Adipocyte (in vitro differentiated cells): ENCODE measurements around the gene IP6K1.
A peak's percentile ranks its signal among the peaks of the same experiment; 100 is the strongest.
"Not testable (repeated sequence)": the region's sequence is repeated elsewhere in the genome, so short reads cannot be mapped to it uniquely, and the experiment has no call there.

ENCODE experiments used
- DNase-seq: peaks from one replicate; pipeline ENCODE4 v3.0.0-alpha.2; 2015; ENCODE audit warnings: low read depth
- H3K27me3 ChIP-seq: replicated peaks from 2 replicates; pipeline ENCODE4 v1.7.0; 2013; ENCODE audit warnings: mild to moderate bottlenecking, low read length, moderate library complexity; ENCODE audit not compliant: control insufficient read depth, insufficient read depth
- H3K36me3 ChIP-seq: 2 replicates; pipeline ENCODE4 v1.7.0; 2013; ENCODE audit warnings: low read length, mild to moderate bottlenecking, moderate library complexity; ENCODE audit not compliant: control insufficient read depth, insufficient read depth, severe bottlenecking
- H3K4me1 ChIP-seq: 2 replicates; pipeline ENCODE4 v1.7.0; 2013; ENCODE audit warnings: mild to moderate bottlenecking, low read length, moderate library complexity; ENCODE audit not compliant: control insufficient read depth, insufficient read depth
- H3K4me3 ChIP-seq: 2 replicates; pipeline ENCODE4 v1.7.0; 2013; ENCODE audit warnings: mild to moderate bottlenecking, low read length, moderate library complexity
- H3K9ac ChIP-seq: 2 replicates; pipeline ENCODE4 v1.7.0; 2013; ENCODE audit warnings: mild to moderate bottlenecking, low read length, moderate library complexity
- H3K9me3 ChIP-seq: 2 replicates; pipeline ENCODE4 v1.7.0; 2013; ENCODE audit warnings: mild to moderate bottlenecking, low read length, moderate library complexity; ENCODE audit not compliant: control insufficient read depth

IP6K1 gene

DNA sequence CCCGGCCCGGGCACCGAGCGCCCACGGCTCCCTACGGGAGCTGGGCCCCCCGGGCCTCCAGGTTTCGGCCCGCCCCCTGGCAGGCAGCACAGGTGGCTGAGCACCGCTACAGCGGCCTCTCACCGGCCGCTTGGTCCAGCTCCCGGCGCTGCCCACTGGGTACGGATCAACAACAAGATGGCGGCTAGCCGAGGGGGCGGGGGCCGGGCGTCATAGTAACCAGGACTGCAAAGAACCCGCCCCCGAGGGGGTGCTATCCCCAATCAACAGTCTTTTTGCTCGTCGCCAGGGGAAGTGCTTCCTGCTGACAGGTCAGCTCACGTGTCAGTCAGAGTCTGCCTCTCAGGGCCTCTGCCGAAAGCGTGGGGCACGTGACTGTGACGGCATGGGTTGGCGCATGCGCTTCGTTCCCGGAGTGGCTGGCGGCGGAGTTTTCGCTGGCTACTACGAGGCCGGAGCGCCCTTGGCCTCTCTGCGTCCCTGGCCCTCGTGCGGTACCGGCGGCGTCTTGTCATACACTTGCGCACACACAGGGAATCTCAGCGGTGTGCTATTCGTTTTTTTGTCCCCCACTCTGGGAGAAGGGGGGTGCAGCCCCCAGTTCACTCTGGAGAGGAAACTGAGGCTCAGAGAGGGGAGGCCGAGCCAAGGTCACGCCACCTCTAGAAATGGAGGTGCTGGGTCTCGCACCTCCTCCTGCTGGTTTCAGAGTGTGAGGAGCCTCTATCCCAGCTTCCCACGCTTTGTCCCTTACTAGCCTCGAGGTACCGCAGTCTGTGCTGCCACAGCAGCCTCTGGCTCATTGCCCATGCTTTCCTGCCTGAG, at the start of gene IP6K1:
IP6K1 (minus strand) TSS at position 186 of the 825 bp plus-strand sequence. CDS start 38,502 bp downstream, outside the sequence.
- Histone ChIP-seq H3K4me3 (peak within 1 kb of the TSS; percentile 85), H3K9me3 (no peaks in the 10 kb centered on the region), H3K36me3 (peaks cover 2% of the 10 kb centered on the region), H3K4me1 (peaks cover 16% of the 10 kb centered on the region), H3K27me3 (no peaks in the 10 kb centered on the region), H3K9ac (peak within 1 kb of the TSS; percentile 90)
- peak; percentile 100 for DNase-seq

DNA sequence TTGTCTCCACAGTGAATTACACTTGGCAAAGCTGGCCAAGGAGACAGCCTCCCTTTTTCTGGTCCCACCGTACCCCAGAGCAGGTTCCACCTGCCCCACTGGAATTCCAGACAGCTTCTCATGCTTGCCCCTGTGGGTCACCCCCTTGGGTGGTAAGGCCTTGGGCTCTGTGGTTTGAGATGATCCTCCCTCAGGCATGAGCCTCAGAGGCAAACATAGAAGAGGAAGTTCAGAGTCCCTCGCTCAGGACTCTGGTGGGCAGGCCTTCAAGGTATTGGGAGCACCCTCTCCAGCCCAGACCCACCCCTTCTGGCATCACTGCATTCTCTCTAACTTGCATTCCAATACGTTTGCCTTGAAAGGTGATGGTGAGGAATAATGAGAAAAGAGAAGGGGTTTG, 45.0 kb upstream of the IP6K1 start:
- H3K9me3 ChIP-seq: no peaks in the 10 kb centered on the region
- no peak for DNase-seq
- no peak overlapping the region for H3K9ac ChIP-seq
- no peaks in the 10 kb centered on the region for H3K27me3 ChIP-seq
- H3K4me1 ChIP-seq: no peaks in the 10 kb centered on the region
- H3K4me3 ChIP-seq: no peak overlapping the region
- H3K36me3 ChIP-seq: no peaks in the 10 kb centered on the region

DNA sequence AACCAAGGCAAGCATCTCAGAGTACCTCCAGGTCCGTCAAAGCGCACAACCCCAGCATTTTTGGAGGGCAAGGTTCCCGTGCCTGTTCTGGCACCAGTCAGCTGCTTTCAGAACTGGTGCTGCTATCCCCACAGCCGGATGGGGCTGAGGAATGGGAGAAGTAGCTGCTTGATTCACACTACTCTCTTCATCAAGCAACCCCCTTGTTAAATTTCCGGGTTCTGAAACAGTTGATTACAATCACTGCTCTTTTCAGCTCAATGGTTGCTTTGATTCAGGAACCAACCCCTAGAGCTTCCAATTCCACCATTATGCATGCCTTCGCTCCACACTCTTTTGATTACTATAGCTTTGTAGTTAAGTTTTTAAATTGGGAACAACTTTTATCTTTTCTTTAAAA, 39.7 kb upstream of the IP6K1 start:
- no peak overlapping the region for H3K4me3 ChIP-seq
- no peaks in the 10 kb centered on the region for H3K9me3 ChIP-seq
- no peaks in the 10 kb centered on the region for H3K27me3 ChIP-seq
- no peaks in the 10 kb centered on the region for H3K36me3 ChIP-seq
- no peak overlapping the region for H3K9ac ChIP-seq
- no peak for DNase-seq
- no peaks in the 10 kb centered on the region for H3K4me1 ChIP-seq

DNA sequence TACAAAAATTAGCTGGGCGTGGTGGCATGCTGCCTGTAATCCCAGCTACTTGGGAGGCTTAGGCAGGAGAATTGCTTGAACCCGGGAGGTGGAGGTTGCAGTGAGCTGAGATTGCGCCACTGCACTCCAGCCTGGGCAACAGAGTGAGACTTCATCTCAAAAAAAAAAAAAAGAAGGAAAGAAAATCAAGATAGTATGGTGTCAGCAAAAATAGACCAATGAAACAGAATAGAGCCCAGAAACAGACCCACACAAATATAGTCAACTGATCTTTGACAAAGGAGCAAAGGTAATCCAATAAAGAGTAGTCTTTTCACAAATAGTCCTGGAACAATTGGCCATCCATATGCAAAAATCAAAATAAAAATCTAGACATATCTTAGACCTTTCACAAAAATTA, 36.8 kb upstream of the IP6K1 start:
- DNase-seq, H3K27me3 ChIP-seq, H3K36me3 ChIP-seq, H3K4me1 ChIP-seq, H3K9ac ChIP-seq, H3K9me3 ChIP-seq, H3K4me3 ChIP-seq: not testable (repeated sequence)

DNA sequence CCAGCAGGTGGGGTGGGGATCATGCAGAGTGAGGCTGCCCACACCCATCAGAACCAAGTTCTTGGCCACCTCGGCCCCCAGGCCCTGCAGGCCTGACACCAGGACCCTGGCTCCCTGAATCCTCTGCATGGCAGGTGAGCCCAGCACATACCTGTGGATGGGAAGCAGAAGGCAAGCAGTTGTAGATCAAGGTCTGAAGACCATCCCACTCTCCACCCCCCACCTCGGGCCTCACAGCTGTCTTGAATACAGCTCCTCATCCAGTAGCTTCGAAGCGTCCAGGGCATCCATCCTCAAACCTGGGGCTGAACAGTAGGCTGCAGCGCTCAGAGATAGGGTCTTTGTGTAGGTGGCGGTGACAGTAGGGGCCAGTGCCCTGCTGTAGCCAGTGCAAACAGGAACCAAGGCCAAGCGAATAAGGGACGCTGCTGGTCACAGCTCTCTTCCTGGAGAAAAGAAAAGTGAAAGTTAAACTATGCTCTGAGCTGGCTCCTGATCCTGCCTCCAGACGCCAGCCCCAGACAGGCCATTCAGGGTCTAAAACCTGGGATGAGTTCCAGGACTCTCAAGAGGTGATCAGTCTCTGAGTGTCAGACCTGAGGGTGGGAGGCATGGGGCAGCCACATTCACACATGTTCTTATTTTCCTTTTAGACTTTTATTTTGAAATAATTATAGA, 27.3 kb upstream of the IP6K1 start, which contains the start of gene UBA7:
UBA7 (minus strand) TSS at position 457 of the 678 bp plus-strand sequence; CDS start at position 291, 166 bp downstream.
- H3K36me3 ChIP-seq: peaks cover 9% of the 10 kb centered on the region
- peak; percentile 84 for DNase-seq
- no peaks in the 10 kb centered on the region for H3K27me3 ChIP-seq
- no peaks in the 10 kb centered on the region for H3K9me3 ChIP-seq
- H3K4me1 ChIP-seq: peaks cover 22% of the 10 kb centered on the region
- H3K9ac ChIP-seq: peak within 1 kb of the TSS; percentile 88
- peak within 1 kb of the TSS; percentile 86 for H3K4me3 ChIP-seq

DNA sequence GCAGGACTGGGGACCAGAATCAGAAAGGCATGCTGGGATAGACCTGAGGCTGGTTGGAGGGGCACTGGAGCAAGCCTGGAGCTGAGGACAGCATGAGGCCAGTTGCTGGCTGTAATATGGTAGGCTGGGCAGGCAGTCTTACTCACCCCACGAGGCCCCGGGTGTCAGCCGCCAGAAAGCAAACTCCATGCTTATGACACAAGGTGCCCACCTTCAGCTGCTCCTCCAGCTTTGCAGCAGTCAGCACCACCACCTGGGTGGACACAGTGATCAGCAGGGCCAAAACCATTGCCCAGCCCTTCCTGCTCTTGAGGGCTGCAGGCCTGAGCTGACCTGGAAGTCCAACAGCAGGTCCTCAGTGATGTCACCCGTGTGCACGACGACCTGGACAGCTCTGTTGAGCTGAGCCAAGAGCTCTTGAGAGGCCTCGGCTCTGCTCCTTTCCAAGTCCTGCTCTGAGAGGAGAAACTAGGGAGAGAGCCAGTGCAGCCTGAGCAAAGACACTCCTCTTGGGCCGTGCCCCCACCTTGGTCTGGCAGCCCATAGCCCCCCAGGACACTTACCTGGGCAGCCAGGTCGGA, 26.7 kb upstream of the IP6K1 start:
- Histone ChIP-seq H3K27me3 (no peaks in the 10 kb centered on the region), H3K4me1 (peaks cover 22% of the 10 kb centered on the region), H3K9ac (peak overlapping the region; percentile 88), H3K4me3 (peak overlapping the region; percentile 86), H3K9me3 (no peaks in the 10 kb centered on the region), H3K36me3 (peaks cover 9% of the 10 kb centered on the region)
- DNase-seq: no peak

DNA sequence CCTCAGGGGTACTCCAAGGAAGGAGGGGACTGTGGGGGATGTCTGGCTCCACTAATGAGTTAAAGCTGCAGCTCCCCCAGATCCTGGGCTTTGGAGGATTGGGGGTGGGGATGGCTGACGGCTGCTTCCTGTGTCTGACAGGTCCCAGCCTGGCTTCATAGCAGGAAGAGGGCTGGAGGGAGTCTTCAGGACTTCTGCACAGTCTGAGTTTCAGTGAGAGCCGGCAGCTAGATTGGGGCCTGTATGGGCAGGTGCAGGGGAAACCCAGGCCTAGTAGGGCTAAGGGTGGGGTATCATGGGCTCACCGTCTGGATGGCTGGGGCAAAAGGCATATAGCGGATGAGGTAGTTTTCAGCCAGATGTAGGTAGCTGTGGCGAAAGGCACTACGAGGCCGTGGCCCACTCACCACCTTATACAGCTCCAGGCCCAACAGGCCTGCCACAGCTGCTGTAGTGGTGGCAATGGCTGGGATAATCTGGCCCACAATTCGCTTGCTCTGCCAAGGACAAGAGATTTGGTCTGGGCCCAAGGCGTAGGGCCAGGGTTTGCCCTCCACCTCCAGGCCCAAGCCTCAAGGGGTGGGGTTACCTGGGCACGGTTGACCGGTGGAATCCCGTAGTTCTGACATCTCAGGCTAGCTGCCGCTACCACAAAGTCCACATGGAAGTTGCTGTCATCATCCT, 21.2 kb upstream of the IP6K1 start:
- no peak for DNase-seq
- no peak overlapping the region for H3K9ac ChIP-seq
- H3K27me3 ChIP-seq: no peaks in the 10 kb centered on the region
- no peaks in the 10 kb centered on the region for H3K9me3 ChIP-seq
- H3K4me3 ChIP-seq: no peak overlapping the region
- peaks cover 9% of the 10 kb centered on the region for H3K36me3 ChIP-seq
- H3K4me1 ChIP-seq: peaks cover 26% of the 10 kb centered on the region

DNA sequence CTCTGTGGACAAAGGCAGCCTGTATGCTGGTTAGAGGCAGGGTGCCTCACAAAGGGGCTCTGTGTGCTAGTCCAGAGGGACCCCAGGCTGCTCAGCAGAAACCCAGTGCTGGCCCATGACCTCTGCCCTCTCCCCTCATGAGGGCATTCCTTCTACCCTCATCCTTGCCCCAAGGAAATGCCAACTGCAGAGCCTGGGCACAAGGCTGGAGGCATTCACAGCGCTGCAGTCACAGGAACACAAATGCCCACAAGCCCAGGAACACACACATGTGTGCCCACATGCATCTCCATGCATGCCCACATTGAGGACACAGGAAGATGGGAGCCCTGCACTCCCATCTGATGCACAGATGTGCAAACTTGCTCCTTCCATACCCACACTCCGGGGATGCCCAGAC, 20.5 kb upstream of the IP6K1 start:
- Histone ChIP-seq H3K9me3 (no peaks in the 10 kb centered on the region), H3K36me3 (peaks cover 9% of the 10 kb centered on the region), H3K4me3 (no peak overlapping the region), H3K4me1 (peaks cover 24% of the 10 kb centered on the region), H3K9ac (no peak overlapping the region), H3K27me3 (no peaks in the 10 kb centered on the region)
- DNase-seq: no peak

DNA sequence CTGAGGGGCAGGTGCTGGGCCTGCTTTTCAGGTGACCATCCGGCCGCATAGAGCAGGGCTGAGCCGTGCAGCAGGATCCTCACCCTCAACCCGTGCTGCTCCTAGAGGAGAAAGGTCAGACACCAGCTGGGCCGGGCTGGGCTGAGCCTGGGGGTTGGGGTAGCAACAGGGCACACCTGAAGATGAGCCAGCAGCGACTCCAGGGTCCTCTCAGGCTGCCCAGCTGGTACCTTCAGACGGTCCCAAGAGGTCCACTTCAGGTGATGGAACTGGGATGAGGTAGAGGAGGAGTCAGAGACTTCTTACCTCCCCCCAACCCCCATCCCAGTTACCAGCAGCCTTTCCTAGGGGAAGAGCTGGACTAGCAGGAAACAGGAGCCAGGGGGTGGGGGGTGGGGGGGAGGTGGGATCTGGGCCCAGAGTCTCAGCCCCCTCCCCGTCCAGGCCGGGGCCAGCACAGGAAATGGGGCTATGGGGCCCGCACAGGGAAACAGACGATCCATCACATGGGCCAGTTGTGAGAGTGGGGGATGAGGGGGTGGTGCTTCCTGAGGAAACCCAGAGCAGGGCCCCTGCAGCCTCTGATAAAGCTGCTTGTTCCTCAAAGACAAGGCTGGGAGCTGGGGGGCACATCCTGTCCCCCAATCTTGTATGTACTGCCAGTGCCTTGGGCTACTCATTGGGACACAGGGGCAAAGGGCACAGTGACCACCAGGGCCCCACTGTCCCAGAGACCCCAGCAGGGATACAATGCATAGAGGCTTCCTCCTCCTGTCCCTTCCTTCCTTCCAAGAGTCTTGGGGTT, 19.8 kb upstream of the IP6K1 start:
- Histone ChIP-seq H3K36me3 (peaks cover 9% of the 10 kb centered on the region), H3K4me1 (peaks cover 24% of the 10 kb centered on the region), H3K27me3 (no peaks in the 10 kb centered on the region), H3K9me3 (no peaks in the 10 kb centered on the region), H3K4me3 (no peak overlapping the region), H3K9ac (peak overlapping the region; percentile 28)
- no peak for DNase-seq

DNA sequence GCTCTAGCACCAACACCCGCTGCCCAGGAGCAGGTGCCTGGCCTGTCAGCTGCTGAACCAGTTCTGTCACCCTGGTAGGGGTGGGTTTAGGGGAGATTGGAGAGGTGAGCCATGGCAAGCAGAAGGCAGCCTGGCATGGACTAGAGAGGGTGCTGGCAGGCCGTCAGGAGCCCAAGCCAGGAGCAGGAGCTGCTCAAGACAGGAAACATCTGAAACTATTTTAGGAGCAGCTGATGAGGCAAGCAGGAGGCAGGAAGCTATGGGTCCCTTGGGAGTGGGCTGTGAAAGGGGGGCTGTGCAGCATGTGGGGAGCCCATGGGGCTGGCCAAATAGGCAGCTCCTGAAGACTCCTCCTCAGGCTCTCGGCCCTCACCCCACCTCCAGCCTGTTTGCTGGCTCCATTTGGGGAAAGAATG, 19.0 kb upstream of the IP6K1 start:
- peaks cover 9% of the 10 kb centered on the region for H3K36me3 ChIP-seq
- H3K4me1 ChIP-seq: peaks cover 25% of the 10 kb centered on the region
- H3K4me3 ChIP-seq: no peak overlapping the region
- DNase-seq: peak; percentile 95
- H3K9ac ChIP-seq: no peak overlapping the region
- H3K9me3 ChIP-seq: no peaks in the 10 kb centered on the region
- no peaks in the 10 kb centered on the region for H3K27me3 ChIP-seq
